ENCODE data around the gene METTL27.

The METTL27 gene

GRCh38 chr7:73834626-73835191 lies 7.6 kb downstream of the METTL27 start:
- no peak for DNase-seq

- DNase-seq: no peak
Observed at GRCh38 chr7:73833251-73833919, 8.9 kb downstream of the METTL27 start.

GRCh38 chr7:73832806-73833205 lies 9.5 kb downstream of the METTL27 start:
- no peak for DNase-seq

GRCh38 chr7:73831834-73832651 lies 10.3 kb downstream of the METTL27 start:
- DNase-seq: peak; percentile 59 to 71

GRCh38 chr7:73831584-73831833 lies 10.8 kb downstream of the METTL27 start:
- DNase-seq: no peak

GRCh38 chr7:73830681-73831583 lies 11.4 kb downstream of the METTL27 start, which contains the start of gene CLDN4:
Gene CLDN4 (plus strand): TSS chr7:73830996. CDS start chr7:73831202, 206 bp downstream.
- DNase-seq: peak; percentile 81 to 95

- no peak for DNase-seq
Observed at GRCh38 chr7:73829921-73830680, 12.2 kb downstream of the METTL27 start.

- DNase-seq: no peak
Observed at GRCh38 chr7:73829505-73829904, 12.8 kb downstream of the METTL27 start.

GRCh38 chr7:73828972-73829371 lies 13.3 kb downstream of the METTL27 start:
- no peak for DNase-seq

GRCh38 chr7:73828107-73828803 lies 14.1 kb downstream of the METTL27 start:
- peak; percentile 91 to 97 for DNase-seq

- peak; percentile 97 to 99 for DNase-seq
Observed at GRCh38 chr7:73827567-73828106, 14.7 kb downstream of the METTL27 start.

- no peak for DNase-seq
Observed at GRCh38 chr7:73824986-73825385, 17.3 kb downstream of the METTL27 start.

- DNase-seq: no peak
Observed at GRCh38 chr7:73823873-73824592, 18.3 kb downstream of the METTL27 start.

- no peak for DNase-seq
Observed at GRCh38 chr7:73823257-73823656, 19.1 kb downstream of the METTL27 start.

GRCh38 chr7:73822319-73823173 lies 19.8 kb downstream of the METTL27 start:
- peak; percentile 30 to 61 for DNase-seq

- DNase-seq: peak in 1 of 2 experiments; percentile 46
Observed at GRCh38 chr7:73821597-73822285, 20.6 kb downstream of the METTL27 start.

GRCh38 chr7:73820013-73820412 lies 22.3 kb downstream of the METTL27 start:
- no peak for DNase-seq

- no peak for DNase-seq
Observed at GRCh38 chr7:73817121-73817520, 25.2 kb downstream of the METTL27 start.

- DNase-seq: no peak
Observed at GRCh38 chr7:73815436-73815835, 26.9 kb downstream of the METTL27 start.

All from NCI-H187 (cell line).